ENCODE measurements around the gene FYB2.

The FYB2 gene

DNA sequence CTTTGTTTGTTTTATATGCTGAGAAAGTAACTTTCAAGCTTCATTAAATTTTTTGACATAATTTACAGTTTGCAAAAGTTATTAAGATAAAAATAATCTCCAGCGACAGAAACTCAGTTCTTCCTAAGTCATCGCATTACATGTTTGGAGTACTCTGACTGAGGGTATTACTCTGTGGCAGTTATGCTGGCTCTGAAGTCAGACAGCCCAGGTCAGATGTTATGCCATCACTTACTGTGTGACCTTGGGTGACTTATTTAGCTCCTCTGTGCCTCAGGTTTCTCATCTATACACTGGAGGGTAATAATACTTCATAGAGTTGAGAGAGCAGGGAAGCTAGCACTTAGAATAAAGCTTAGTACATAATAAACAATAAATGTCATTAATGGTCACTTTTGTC, 147.7 kb downstream of the FYB2 start:
- H2AFZ ChIP-seq (ENCODE audit: low read depth), result no peak overlapping the region
- no peaks in the 10 kb centered on the region for H3K36me3 ChIP-seq (ENCODE audit: insufficient read depth)
- H3K4me1 ChIP-seq (ENCODE audit: low read depth, poor library complexity, severe bottlenecking), result no peaks in the 10 kb centered on the region
- H3K79me2 ChIP-seq (ENCODE audit: insufficient read depth, low read depth), result no peaks in the 10 kb centered on the region
- H3K27me3 ChIP-seq (ENCODE audit: insufficient read depth, low read depth), result no peaks in the 10 kb centered on the region
- H4K20me1 ChIP-seq (ENCODE audit: insufficient read depth), result no peaks in the 10 kb centered on the region
- H3K4me2 ChIP-seq, result no peak overlapping the region
- TF ChIP-seq, protein P1, sequence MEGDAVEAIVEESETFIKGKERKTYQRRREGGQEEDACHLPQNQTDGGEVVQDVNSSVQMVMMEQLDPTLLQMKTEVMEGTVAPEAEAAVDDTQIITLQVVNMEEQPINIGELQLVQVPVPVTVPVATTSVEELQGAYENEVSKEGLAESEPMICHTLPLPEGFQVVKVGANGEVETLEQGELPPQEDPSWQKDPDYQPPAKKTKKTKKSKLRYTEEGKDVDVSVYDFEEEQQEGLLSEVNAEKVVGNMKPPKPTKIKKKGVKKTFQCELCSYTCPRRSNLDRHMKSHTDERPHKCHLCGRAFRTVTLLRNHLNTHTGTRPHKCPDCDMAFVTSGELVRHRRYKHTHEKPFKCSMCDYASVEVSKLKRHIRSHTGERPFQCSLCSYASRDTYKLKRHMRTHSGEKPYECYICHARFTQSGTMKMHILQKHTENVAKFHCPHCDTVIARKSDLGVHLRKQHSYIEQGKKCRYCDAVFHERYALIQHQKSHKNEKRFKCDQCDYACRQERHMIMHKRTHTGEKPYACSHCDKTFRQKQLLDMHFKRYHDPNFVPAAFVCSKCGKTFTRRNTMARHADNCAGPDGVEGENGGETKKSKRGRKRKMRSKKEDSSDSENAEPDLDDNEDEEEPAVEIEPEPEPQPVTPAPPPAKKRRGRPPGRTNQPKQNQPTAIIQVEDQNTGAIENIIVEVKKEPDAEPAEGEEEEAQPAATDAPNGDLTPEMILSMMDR (conservative IDR thresholded peaks at IDR 0.05; ENCODE audit: low read depth, low read length), result no peak
- no peak overlapping the region for H3K9ac ChIP-seq
- no peak overlapping the region for H3K4me3 ChIP-seq (IDR thresholded peaks at IDR 0.05; ENCODE audit: insufficient read depth, low read depth, low read length)
- no peak overlapping the region for H3K27ac ChIP-seq

- no peak overlapping the region for H3K4me2 ChIP-seq
- H3K9ac ChIP-seq, result no peak overlapping the region
These were observed 148.1 kb downstream of the FYB2 start for GRCh38 chr1:56671085-56671484.

GRCh38 chr1:56670350-56670749, 148.9 kb downstream of the FYB2 start:
- H3K27me3 ChIP-seq (ENCODE audit: insufficient read depth, low read depth), result no peaks in the 10 kb centered on the region
- no peak overlapping the region for H3K4me3 ChIP-seq (IDR thresholded peaks at IDR 0.05; ENCODE audit: insufficient read depth, low read depth, low read length)
- H2AFZ ChIP-seq (ENCODE audit: low read depth), result no peak overlapping the region
- TF ChIP-seq, protein P1 (conservative IDR thresholded peaks at IDR 0.05; ENCODE audit: low read depth, low read length), result no peak
- no peaks in the 10 kb centered on the region for H3K36me3 ChIP-seq (ENCODE audit: insufficient read depth)
- no peaks in the 10 kb centered on the region for H3K79me2 ChIP-seq (ENCODE audit: insufficient read depth, low read depth)
- H3K27ac ChIP-seq, result no peak overlapping the region
- no peaks in the 10 kb centered on the region for H3K4me1 ChIP-seq (ENCODE audit: low read depth, poor library complexity, severe bottlenecking)
- no peak overlapping the region for H3K4me2 ChIP-seq
- no peak overlapping the region for H3K9ac ChIP-seq
- H4K20me1 ChIP-seq (ENCODE audit: insufficient read depth), result no peaks in the 10 kb centered on the region

More at GRCh38 chr1:56671085-56671484, 148.1 kb downstream of the FYB2 start:
- Histone ChIP-seq H3K27me3 (ENCODE audit: insufficient read depth, low read depth) (no peaks in the 10 kb centered on the region), H3K4me1 (ENCODE audit: low read depth, poor library complexity, severe bottlenecking) (no peaks in the 10 kb centered on the region), H3K79me2 (ENCODE audit: insufficient read depth, low read depth) (no peaks in the 10 kb centered on the region), H3K27ac (no peak overlapping the region), H2AFZ (ENCODE audit: low read depth) (no peak overlapping the region), H3K36me3 (ENCODE audit: insufficient read depth) (no peaks in the 10 kb centered on the region), H3K4me3 (IDR thresholded peaks at IDR 0.05; ENCODE audit: insufficient read depth, low read depth, low read length) (no peak overlapping the region), H4K20me1 (ENCODE audit: insufficient read depth) (no peaks in the 10 kb centered on the region)
- TF ChIP-seq, protein P1 (conservative IDR thresholded peaks at IDR 0.05; ENCODE audit: low read depth, low read length), result no peak

Data from KMS-11 (cell line).